Measurements from ENCODE around the gene DNAJC13.

GRCh38 chr3:132573797-132574211 is 156.5 kb downstream of the DNAJC13 start:
- TF ChIP-seq CTCF (IDR thresholded peaks at IDR 0.05 in 8 of 11, conservative IDR thresholded peaks at IDR 0.05 in 3 of 11) (no peak), POLR2A (IDR thresholded peaks at IDR 0.05) (no peak)
